ENCODE results near the gene TEX35.

DNA sequence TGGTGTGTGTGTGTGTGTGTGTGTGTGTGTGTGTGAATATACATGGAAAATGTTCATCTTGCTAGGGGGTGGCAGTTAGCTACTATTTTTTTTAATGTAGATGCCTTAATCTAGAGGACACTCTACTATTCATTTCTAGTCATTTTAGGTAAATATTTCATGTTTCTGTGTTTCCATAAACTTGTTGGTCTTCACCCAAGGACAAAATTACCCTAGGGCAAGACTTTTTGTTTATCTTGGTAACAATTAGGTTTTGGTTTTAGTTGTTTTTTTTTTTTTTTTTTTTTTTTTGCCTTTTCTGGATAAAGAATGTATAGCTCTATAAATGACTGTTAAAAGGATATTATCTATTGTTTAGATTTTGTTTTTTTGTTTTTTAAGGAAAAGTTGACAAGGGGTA is 48.3 kb upstream of the TEX35 start:
- TF ChIP-seq, protein P1, sequence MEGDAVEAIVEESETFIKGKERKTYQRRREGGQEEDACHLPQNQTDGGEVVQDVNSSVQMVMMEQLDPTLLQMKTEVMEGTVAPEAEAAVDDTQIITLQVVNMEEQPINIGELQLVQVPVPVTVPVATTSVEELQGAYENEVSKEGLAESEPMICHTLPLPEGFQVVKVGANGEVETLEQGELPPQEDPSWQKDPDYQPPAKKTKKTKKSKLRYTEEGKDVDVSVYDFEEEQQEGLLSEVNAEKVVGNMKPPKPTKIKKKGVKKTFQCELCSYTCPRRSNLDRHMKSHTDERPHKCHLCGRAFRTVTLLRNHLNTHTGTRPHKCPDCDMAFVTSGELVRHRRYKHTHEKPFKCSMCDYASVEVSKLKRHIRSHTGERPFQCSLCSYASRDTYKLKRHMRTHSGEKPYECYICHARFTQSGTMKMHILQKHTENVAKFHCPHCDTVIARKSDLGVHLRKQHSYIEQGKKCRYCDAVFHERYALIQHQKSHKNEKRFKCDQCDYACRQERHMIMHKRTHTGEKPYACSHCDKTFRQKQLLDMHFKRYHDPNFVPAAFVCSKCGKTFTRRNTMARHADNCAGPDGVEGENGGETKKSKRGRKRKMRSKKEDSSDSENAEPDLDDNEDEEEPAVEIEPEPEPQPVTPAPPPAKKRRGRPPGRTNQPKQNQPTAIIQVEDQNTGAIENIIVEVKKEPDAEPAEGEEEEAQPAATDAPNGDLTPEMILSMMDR (IDR thresholded peaks at IDR 0.05): no peak
- TF ChIP-seq POLR2A (IDR thresholded peaks at IDR 0.05): no peak

Measured in heart left ventricle (tissue), 13 donors.